IMR-90 (cell line): ENCODE results near the gene MIXL1.

Experiments used
- CEBPB ChIP-seq: IDR thresholded peaks from 2 replicates; pipeline ENCODE4 v1.6.1; 2012; ENCODE audit warnings: low read depth, low read length, improper control_type of control experiment
- CTCF ChIP-seq: conservative IDR thresholded peaks from 2 replicates; pipeline ENCODE4 v1.5.1; 2012; ENCODE audit warnings: mild to moderate bottlenecking, low read depth, low read length, improper control_type of control experiment
- POLR2A ChIP-seq: IDR thresholded peaks from 2 replicates; pipeline ENCODE4 v1.6.1; 2012; ENCODE audit warnings: mild to moderate bottlenecking, low read depth, low read length
- RCOR1 ChIP-seq: IDR thresholded peaks from 2 replicates; pipeline ENCODE4 v1.6.1; 2012; ENCODE audit warnings: mild to moderate bottlenecking, low read length, improper control_type of control experiment; ENCODE audit not compliant: insufficient replicate concordance
- USF2 ChIP-seq: fragments of 150-350 bp; IDR thresholded peaks from 2 replicates; pipeline ENCODE4 v1.6.1; 2017; ENCODE audit warnings: mild to moderate bottlenecking, antibody characterized with exemption, low read length, low read depth
- TF ChIP-seq, protein P1 (sequence below): fragments of 150-350 bp; IDR thresholded peaks from 2 replicates; pipeline ENCODE4 v1.6.1; 2016; ENCODE audit warnings: low read depth, mild to moderate bottlenecking, low read length, moderate library complexity, borderline replicate concordance

- TF ChIP-seq CTCF, result no peak
- TF ChIP-seq CEBPB, result no peak
- TF ChIP-seq POLR2A, result no peak
- TF ChIP-seq USF2, result no peak
- TF ChIP-seq RCOR1, result no peak
- TF ChIP-seq, protein P1, sequence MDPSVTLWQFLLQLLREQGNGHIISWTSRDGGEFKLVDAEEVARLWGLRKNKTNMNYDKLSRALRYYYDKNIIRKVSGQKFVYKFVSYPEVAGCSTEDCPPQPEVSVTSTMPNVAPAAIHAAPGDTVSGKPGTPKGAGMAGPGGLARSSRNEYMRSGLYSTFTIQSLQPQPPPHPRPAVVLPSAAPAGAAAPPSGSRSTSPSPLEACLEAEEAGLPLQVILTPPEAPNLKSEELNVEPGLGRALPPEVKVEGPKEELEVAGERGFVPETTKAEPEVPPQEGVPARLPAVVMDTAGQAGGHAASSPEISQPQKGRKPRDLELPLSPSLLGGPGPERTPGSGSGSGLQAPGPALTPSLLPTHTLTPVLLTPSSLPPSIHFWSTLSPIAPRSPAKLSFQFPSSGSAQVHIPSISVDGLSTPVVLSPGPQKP, result no peak
Measured at GRCh38 chr1:226274138-226274537, 50.7 kb downstream of the MIXL1 start.
